Inflammatory macrophage (primary cell): ENCODE results near the gene BTG2.
A peak's percentile ranks its signal among the peaks of the same experiment; 100 is the strongest.
"Not testable (repeated sequence)": the region's sequence is repeated elsewhere in the genome, so short reads cannot be mapped to it uniquely, and the experiment has no call there.

Experiments
- DNase-seq, 2 donors: peaks; one replicate each; pipeline ENCODE4 v3.0.0-alpha.2; 2020 to 2022
- total RNA-seq, 18 experiments: gene quantifications; one replicate each; lab custom pipeline; 2026; ENCODE audit warnings: mixed read lengths in 6 of 18, inconsistent platforms in 2 of 18; lab: John Stamatoyannopoulos, UW

BTG2 gene
- total RNA-seq: 88.1 to 414 (median 177) reads per million in 18 experiments

GRCh38 chr1:203304919-203305808 is at the start of gene BTG2:
TSS of gene BTG2 (plus strand) at chr1:203305519. CDS start at chr1:203305607, 88 bp downstream.
- DNase-seq: peak; percentile 91 to 96

- DNase-seq: peak in 1 of 2 donors; percentile 23
These were observed 48.7 kb upstream of the BTG2 start for GRCh38 chr1:203256636-203257035.

GRCh38 chr1:203263496-203263895 is 41.8 kb upstream of the BTG2 start:
- peak in 1 of 2 donors; percentile 37 for DNase-seq

GRCh38 chr1:203264052-203264501 is 41.2 kb upstream of the BTG2 start:
- peak in 1 of 2 donors; percentile 25 for DNase-seq

GRCh38 chr1:203265541-203265940 is 39.8 kb upstream of the BTG2 start:
- no peak for DNase-seq

GRCh38 chr1:203266140-203266539 is 39.2 kb upstream of the BTG2 start:
- not testable (repeated sequence) for DNase-seq

GRCh38 chr1:203267347-203267846 is 37.9 kb upstream of the BTG2 start:
- peak; percentile 89 to 92 for DNase-seq

GRCh38 chr1:203267912-203268311 is 37.4 kb upstream of the BTG2 start:
- DNase-seq: no peak

- DNase-seq: peak; percentile 67 to 71
These were observed 36.2 kb upstream of the BTG2 start for GRCh38 chr1:203268901-203269653.

- DNase-seq: no peak
These were observed 35.7 kb upstream of the BTG2 start for GRCh38 chr1:203269654-203270020.

GRCh38 chr1:203270448-203270847 is 34.9 kb upstream of the BTG2 start:
- DNase-seq: no peak

- peak; percentile 75 to 85 for DNase-seq
These were observed 34.1 kb upstream of the BTG2 start for GRCh38 chr1:203271018-203271743.

- no peak for DNase-seq
These were observed 33.2 kb upstream of the BTG2 start for GRCh38 chr1:203271962-203272632.

- DNase-seq: no peak
These were observed 32.6 kb upstream of the BTG2 start for GRCh38 chr1:203272633-203273205.

- peak; percentile 85 to 88 for DNase-seq
These were observed 32.0 kb upstream of the BTG2 start for GRCh38 chr1:203273206-203273868.

GRCh38 chr1:203273869-203274602 is 31.3 kb upstream of the BTG2 start:
- DNase-seq: peak; percentile 82 to 85

- peak; percentile 57 to 73 for DNase-seq
These were observed 30.5 kb upstream of the BTG2 start for GRCh38 chr1:203274603-203275381.

- no peak for DNase-seq
These were observed 29.6 kb upstream of the BTG2 start for GRCh38 chr1:203275656-203276272.

- no peak for DNase-seq
These were observed 28.9 kb upstream of the BTG2 start for GRCh38 chr1:203276408-203276807.
